Measurements from ENCODE around the gene PRPH2.
A peak's percentile ranks its signal among the peaks of the same experiment; 100 is the strongest.

Gene PRPH2

GRCh38 chr6:42726485-42727086, 4.2 kb upstream of the PRPH2 start:
- no peak overlapping the region for H3K4me3 ChIP-seq (ENCODE audit: insufficient read depth, low read length, poor library complexity, severe bottlenecking)
- no peak overlapping the region for H3K27ac ChIP-seq (ENCODE audit: low read depth, low read length)

GRCh38 chr6:42726026-42726425, 3.6 kb upstream of the PRPH2 start:
- H3K36me3 ChIP-seq (ENCODE audit: low read length) = no peaks in the 10 kb centered on the region
- peak overlapping the region; percentile 37 for H3K4me2 ChIP-seq (ENCODE audit: low read depth, low read length, poor library complexity, severe bottlenecking)
- no peaks in the 10 kb centered on the region for H4K20me1 ChIP-seq (ENCODE audit: low read depth, low read length)
- peaks cover 6% of the 10 kb centered on the region for H3F3A ChIP-seq (ENCODE audit: insufficient read depth)
- no peak overlapping the region for H3K4me3 ChIP-seq (ENCODE audit: insufficient read depth, low read length, poor library complexity, severe bottlenecking)
- no peak overlapping the region for H3K27ac ChIP-seq (ENCODE audit: low read depth, low read length)
- no peaks in the 10 kb centered on the region for H3K79me2 ChIP-seq (ENCODE audit: insufficient read depth, low read length)
- 0 out of 2 replicates have a peak overlapping the region, but pooled peaks have one; percentile 3 for H3K9ac ChIP-seq (ENCODE audit: low read length)
- H2AFZ ChIP-seq (ENCODE audit: low read depth, low read length, severe bottlenecking) = peak overlapping the region; percentile 73
- no peak for TF ChIP-seq CTCF (IDR thresholded peaks at IDR 0.05; ENCODE audit: insufficient read depth, low read length, poor library complexity, severe bottlenecking)
- TF ChIP-seq EZH2phosphoT487 (conservative IDR thresholded peaks at IDR 0.05; ENCODE audit: low read length) = no peak
- H3K9me2 ChIP-seq (replicated peaks; ENCODE audit: insufficient read depth, low read length) = no peaks in the 10 kb centered on the region
- no peaks in the 10 kb centered on the region for H3K9me3 ChIP-seq (ENCODE audit: insufficient read depth, low read length)
- H3K27me3 ChIP-seq (ENCODE audit: low read length) = no peaks in the 10 kb centered on the region

More at GRCh38 chr6:42726485-42727086, 4.2 kb upstream of the PRPH2 start:
- Histone ChIP-seq H4K20me1 (ENCODE audit: low read depth, low read length) (no peaks in the 10 kb centered on the region), H3K27me3 (ENCODE audit: low read length) (no peaks in the 10 kb centered on the region), H3K9me2 (replicated peaks; ENCODE audit: insufficient read depth, low read length) (no peaks in the 10 kb centered on the region), H3K9ac (ENCODE audit: low read length) (0 out of 2 replicates have a peak overlapping the region, but pooled peaks have one; percentile 3), H3K9me3 (ENCODE audit: insufficient read depth, low read length) (no peaks in the 10 kb centered on the region), H3K79me2 (ENCODE audit: insufficient read depth, low read length) (no peaks in the 10 kb centered on the region), H3F3A (ENCODE audit: insufficient read depth) (peaks cover 6% of the 10 kb centered on the region), H2AFZ (ENCODE audit: low read depth, low read length, severe bottlenecking) (peak overlapping the region; percentile 73), H3K36me3 (ENCODE audit: low read length) (no peaks in the 10 kb centered on the region), H3K4me2 (ENCODE audit: low read depth, low read length, poor library complexity, severe bottlenecking) (peak overlapping the region; percentile 37)
- TF ChIP-seq CTCF (IDR thresholded peaks at IDR 0.05; ENCODE audit: insufficient read depth, low read length, poor library complexity, severe bottlenecking) (peak; percentile 99), EZH2phosphoT487 (conservative IDR thresholded peaks at IDR 0.05; ENCODE audit: low read length) (no peak)

GRCh38 chr6:42724825-42725224, 2.4 kb upstream of the PRPH2 start:
- no peaks in the 10 kb centered on the region for H3K9me3 ChIP-seq (ENCODE audit: insufficient read depth, low read length)
- no peaks in the 10 kb centered on the region for H3K36me3 ChIP-seq (ENCODE audit: low read length)
- H3K27me3 ChIP-seq (ENCODE audit: low read length) = no peaks in the 10 kb centered on the region
- no peak overlapping the region for H2AFZ ChIP-seq (ENCODE audit: low read depth, low read length, severe bottlenecking)
- no peak overlapping the region for H3K27ac ChIP-seq (ENCODE audit: low read depth, low read length)
- no peaks in the 10 kb centered on the region for H3K79me2 ChIP-seq (ENCODE audit: insufficient read depth, low read length)
- no peaks in the 10 kb centered on the region for H3K9me2 ChIP-seq (replicated peaks; ENCODE audit: insufficient read depth, low read length)
- no peak overlapping the region for H3K4me3 ChIP-seq (ENCODE audit: insufficient read depth, low read length, poor library complexity, severe bottlenecking)
- no peak for TF ChIP-seq CTCF (IDR thresholded peaks at IDR 0.05; ENCODE audit: insufficient read depth, low read length, poor library complexity, severe bottlenecking)
- TF ChIP-seq EZH2phosphoT487 (conservative IDR thresholded peaks at IDR 0.05; ENCODE audit: low read length) = no peak
- H3F3A ChIP-seq (ENCODE audit: insufficient read depth) = peaks cover 6% of the 10 kb centered on the region
- no peak overlapping the region for H3K4me2 ChIP-seq (ENCODE audit: low read depth, low read length, poor library complexity, severe bottlenecking)
- no peaks in the 10 kb centered on the region for H4K20me1 ChIP-seq (ENCODE audit: low read depth, low read length)
- no peak overlapping the region for H3K9ac ChIP-seq (ENCODE audit: low read length)

Measured in SU-DHL-6 (cell line).